ENCODE measurements around the gene PAK4.

PAK4 gene

DNA sequence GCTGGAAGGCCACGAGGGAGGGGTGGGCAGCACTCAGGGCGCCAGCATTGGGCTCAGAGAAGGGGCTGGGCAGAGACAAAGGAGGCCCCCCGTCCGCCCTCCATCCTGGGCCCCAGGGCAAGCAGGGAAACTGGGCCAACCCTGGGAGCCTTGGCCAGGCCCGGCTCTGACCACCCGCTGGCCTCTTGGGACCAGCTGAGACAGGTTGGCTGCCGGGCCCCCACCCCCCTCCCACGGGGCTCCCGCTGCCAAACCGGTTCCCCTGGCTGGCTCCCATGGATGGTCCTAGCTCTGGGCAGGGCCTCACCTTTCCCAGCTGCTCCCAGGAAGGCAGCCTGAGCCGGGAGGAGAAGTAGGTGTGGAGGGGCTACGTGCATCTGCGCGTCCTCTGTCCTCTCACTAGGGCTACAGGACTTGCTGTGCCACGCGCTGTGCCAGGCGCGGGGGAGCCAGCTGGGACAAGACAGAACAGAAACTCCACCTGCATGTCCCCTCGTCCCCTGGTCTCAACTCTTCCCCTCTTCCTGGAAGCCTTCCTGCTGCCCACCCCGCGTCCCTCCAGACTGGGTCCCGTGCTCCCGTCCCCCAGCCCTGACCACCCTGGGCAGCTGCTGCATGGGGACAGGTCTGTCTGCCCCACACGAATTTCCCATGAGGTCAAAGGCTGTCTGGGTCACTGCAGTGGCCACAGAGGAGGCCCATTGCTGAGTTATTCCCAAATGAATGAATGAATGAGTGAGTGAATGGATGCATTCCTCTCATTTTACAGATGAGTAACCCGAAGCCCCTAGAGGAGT, 42.1 kb downstream of the PAK4 start:
- DNase-seq = no peak

GRCh38 chr19:39168258-39169142, 42.9 kb downstream of the PAK4 start:
- no peak for DNase-seq

DNA sequence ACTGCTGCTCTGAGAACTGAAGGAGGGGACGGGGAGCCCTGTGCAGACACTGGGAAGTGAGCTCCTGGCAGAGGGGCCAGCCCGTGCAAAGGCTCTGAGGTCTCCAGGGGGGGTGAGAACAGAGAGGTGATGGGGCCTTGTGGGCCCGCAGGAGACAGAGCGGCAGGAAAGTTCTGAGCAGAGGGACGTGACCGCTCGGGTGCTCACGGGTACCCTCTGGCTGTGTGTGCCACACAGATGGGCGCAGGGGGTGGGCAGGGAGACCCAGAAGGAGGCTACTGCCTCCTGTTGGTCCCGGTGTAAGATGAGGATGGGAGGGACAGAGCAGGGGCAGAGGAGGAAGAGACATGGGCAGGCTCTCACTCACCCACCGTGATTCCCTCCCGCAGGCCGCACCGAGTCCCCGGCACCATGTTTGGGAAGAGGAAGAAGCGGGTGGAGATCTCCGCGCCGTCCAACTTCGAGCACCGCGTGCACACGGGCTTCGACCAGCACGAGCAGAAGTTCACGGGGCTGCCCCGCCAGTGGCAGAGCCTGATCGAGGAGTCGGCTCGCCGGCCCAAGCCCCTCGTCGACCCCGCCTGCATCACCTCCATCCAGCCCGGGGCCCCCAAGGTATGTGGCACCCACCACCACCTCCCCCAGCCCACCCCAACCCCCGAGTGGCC, 43.7 kb downstream of the PAK4 start:
- DNase-seq = no peak

DNA sequence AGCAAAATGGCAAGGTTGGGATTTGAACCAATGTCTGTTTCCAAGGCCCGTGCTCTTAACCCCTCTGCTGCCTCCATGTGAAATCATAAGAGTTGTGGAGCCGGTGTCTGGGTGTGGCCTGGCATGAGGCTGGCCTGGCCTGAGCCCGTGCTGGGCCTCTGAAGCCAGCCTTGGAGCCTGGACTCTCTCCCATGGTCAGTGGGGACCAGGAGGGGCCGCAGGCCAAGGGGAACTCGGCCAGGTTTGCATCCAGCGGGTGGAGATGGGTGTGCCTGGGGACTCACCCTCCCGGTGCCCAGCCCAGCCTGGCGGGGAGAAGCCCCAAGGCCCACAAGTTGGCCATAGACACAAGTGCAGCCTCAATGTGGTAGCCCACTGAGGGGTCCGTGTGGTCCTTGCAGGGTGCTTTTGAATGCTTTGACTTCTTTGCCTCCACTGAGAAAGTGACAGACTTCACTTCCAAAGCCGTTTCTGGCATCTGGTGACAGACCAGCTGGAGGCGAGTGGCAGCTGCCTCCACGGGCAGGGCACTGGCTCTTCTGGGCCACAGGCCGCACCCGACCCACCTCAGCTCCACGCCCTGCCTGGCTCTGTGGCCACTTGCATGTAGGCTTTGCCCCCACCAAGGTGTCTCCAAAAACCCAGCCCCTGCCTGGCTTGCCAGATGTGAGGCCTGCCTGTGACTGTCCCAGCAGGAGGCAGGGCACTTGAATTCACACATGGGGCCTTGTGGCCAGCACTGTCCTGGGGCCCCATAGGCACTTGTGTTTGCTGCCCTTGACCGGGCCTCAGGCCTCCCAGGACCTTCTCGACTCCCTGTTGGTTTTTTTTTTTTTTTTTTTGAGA, 45.0 kb downstream of the PAK4 start:
- no peak for DNase-seq

- no peak for DNase-seq
These were observed 46.2 kb downstream of the PAK4 start for GRCh38 chr19:39171479-39172465.

DNA sequence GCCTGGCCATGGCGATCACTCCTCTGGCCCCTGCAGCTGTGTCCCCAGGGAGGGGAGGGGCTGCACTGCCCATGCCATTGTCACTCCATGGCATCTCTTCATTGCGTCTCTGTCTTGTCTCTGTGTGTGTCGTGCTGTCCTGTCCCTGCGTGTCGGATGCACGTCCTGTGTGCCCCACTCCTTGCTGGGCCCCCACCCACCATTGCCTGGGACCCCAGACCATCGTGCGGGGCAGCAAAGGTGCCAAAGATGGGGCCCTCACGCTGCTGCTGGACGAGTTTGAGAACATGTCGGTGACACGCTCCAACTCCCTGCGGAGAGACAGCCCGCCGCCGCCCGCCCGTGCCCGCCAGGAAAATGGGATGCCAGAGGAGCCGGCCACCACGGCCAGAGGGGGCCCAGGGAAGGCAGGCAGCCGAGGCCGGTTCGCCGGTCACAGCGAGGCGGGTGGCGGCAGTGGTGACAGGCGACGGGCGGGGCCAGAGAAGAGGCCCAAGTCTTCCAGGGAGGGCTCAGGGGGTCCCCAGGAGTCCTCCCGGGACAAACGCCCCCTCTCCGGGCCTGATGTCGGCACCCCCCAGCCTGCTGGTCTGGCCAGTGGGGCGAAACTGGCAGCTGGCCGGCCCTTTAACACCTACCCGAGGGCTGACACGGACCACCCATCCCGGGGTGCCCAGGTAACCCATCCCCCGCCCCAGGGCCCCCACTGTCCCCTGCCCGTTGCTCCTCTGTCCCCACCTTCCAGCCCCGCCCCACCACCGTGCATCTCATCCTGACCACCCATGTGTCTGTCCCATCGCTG, 47.3 kb downstream of the PAK4 start:
- no peak for DNase-seq

DNA sequence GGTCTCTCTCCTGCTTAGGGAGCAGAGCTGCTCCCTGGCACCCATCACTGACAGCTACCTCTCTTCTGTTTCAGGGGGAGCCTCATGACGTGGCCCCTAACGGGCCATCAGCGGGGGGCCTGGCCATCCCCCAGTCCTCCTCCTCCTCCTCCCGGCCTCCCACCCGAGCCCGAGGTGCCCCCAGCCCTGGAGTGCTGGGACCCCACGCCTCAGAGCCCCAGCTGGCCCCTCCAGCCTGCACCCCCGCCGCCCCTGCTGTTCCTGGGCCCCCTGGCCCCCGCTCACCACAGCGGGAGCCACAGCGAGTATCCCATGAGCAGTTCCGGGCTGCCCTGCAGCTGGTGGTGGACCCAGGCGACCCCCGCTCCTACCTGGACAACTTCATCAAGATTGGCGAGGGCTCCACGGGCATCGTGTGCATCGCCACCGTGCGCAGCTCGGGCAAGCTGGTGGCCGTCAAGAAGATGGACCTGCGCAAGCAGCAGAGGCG, 48.0 kb downstream of the PAK4 start:
- DNase-seq = no peak

- DNase-seq = no peak
These were observed 48.6 kb downstream of the PAK4 start for GRCh38 chr19:39174142-39174541.

DNA sequence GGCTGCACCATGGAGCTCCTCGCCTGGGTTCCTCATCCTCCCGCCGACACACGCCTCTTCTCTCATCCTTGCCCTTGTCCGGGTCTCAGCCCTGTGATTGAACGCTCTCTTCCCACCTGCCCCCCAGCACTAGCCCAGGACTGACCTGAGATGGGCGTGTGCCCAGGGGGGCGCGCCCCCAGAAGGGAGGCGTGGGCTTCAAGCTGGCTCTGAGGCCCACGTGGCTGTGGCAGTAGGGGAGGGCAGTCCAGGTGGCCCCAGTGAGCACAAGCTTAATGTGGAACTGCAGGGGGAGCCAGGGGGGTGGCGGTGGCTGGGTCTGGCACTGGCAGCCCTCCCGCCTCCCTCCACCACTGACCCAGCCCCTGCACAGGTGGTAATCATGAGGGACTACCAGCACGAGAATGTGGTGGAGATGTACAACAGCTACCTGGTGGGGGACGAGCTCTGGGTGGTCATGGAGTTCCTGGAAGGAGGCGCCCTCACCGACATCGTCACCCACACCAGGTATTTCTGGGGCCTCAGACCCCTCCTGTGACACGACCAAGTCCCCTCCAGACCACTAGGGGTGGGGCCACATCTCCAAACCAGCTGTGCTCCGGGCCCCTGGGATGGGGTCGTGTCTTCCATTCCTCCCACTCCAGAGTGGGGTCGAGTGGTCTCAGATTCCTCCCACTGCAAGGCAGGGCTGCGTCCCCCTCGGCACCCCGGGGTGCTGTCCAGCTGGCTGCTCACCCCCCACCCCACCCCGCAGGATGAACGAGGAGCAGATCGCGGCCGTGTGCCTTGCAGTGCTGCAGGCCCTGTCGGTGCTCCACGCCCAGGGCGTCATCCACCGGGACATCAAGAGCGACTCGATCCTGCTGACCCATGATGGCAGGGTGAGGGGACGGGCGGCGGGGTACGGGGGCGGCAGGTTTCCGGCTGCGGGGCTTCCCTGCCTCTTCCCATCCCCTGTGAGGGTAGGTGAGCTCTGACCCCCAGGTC, 49.3 kb downstream of the PAK4 start:
- no peak for DNase-seq

DNA sequence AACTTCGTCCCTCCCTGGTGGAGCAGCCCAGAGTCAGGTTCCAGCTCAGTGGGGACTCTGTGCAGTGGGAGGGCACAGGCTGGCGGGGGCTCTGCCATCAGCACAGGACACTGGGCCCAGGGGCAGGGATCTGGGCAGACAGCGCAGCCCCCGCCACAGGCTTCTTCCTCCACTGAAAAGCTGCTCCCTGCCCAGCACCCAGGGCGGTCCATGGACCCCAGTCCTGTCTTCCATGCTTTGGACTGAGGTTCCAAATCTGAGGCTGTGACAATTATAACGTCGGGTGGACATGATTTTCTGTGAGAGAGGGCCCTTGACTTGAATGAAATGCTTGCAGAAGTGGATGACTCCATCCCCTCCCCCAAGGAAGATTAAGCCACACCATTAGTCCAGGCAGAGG, 50.0 kb downstream of the PAK4 start:
- no peak for DNase-seq

DNA sequence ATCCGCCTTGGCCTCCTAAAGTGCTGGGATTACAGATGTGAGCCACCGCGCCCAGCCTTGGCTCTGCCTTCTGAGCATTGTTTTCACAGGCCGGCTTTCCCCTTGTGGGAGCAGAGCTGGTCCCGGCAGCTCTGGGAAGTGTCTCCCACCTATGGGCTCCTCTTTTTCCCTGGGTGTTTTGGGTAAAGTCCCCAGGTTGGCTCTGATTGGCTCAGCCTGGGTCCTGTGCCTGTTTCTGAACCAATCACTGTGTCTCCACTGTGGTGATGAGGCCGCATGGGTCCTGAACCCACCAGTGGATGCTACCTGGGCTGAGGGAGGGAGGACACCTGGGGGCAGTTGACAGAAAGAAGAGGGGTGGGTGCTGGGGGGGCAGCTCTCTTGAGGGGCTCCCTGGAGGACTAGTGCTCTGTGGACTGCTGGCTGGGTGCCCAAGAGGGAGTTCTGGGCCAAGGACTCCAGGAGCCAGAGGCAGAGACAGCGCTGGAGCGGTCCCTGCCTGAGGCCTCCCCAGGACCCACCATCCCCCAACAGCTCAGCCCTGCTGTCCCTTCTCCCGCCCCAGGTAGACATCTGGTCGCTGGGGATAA, 51.6 kb downstream of the PAK4 start:
- no peak for DNase-seq

DNA sequence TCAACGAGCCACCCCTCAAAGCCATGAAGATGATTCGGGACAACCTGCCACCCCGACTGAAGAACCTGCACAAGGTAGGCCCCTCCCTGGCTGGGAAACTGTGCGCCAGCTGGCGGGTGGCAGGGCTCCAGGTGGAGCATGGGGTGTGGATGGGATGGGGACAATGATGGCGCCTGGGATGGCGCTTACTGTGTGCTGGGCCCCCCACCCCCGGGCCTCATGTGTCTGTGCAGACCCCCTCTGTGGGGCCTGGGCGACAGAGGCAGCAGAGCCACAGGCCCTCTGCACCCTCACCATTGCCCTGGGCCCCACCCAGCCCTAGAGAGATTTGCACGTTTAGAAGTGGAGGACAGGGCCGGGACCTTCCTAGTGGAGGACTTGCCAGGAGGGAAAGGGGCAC, 52.1 kb downstream of the PAK4 start:
- no peak for DNase-seq

GRCh38 chr19:39178296-39179006, 52.9 kb downstream of the PAK4 start:
- no peak for DNase-seq

DNA sequence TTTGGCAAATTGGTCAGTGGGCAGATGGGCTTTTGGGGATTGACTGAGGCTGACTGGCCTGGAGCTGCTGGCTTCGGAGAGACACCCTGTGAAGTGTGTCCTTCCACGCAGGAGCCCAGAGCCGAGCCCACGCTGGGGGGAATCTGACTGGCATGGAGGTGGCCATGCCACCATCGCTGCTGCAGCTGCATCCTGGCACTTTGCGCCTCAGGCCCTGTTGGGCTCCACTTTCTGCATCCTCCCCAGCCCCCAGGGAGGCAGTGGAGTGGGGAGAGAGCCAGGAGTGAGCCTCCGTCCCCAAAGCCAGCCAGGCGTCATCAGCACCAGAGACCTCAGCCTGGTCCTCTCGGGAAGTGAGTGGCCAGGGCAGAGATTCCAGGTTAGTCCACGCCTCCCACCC, 54.2 kb downstream of the PAK4 start:
- no peak for DNase-seq

DNA sequence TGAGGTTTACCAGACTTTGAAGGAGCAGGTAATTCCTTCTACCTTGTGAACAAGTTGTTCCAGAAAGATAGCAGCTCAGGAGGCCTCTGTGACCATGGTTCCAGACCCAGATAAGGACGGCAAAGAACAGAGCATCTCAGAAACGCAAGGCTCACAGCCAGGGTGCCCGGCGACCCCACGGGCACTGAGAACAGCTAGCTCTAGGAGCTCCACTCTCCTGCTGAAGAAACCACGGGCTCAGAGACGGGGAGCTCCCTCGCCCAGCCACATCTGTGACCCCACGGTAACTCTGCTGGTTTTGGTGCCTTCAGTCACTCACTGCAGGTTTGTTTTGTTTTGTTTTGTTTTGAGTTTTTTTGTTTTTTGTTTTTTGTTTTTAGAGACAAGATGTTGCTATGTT, 55.2 kb downstream of the PAK4 start:
- DNase-seq = no peak

DNA sequence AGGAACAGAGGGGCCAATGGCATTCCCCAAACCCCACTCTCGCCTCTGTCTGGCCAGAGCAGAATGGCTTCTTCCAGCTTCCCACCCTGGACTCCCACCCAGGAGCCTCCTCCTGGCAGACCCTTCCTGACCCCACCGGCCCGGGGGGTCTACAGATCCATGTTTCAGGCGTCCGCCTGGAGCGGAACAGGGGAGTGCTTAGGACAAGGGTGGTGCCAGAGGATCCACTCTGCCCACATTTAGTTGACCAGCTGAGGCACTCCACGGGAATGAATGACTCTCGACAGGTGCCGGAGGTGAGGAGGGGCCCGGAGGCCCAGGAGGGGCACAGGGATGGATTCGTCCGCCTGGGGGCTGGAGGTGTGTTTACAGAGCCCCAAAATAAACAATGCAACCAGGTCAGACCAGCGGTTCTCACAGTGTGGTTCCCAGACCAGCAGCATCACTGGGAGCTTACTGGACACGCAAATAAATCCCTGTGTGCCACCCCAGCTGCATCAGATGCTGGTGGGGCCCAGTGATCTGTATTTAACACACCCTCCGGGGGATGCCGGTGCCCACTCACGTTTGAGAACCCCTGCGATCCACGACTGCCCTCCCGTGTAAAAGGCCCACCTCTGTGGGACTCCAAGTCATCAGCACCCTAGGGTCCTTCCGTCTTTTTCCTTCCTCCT, 56.1 kb downstream of the PAK4 start:
- DNase-seq = no peak

GRCh38 chr19:39182174-39182505, 56.6 kb downstream of the PAK4 start:
- DNase-seq = no peak

DNA sequence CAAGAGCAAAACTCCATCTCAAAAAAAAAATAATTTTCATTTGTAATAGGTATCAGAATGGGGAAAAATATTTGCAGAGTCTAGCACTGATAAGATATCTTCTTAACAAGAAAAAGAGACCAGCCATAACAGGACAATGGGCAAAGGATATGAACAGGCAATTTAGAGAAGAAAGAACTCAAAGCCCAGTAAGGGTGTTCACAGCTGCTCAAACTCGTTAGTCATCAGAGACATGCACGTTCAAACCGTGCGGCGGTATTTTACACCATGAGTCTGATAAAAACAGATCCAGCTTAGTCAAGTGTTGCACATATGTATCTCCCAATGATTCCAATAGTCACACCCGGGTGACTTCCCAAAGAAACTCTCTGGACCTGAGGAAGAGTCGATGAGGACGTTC, 57.5 kb downstream of the PAK4 start:
- DNase-seq = no peak
